Measurements from ENCODE around the gene XPNPEP2. TPM values are rescaled to one million over a fixed set of nuclear protein-coding genes. Genes with fewer than 3 reads are reported as not detected.

Gene XPNPEP2
- total and polyA plus RNA-seq, 9 of the 15 experiments (the other 6 are each of a cell fraction or from before 2014, with no cell fraction given), result 0.03 to 0.19 (median 0.09) TPM; not detected in 5

GRCh38 chrX:129771266-129771995 is 32.7 kb downstream of the XPNPEP2 start:
- H3K9ac ChIP-seq (ENCODE audit: insufficient read depth in 1 of 2, low read depth in 2 of 2, low read length in 2 of 2), result no peak overlapping the region
- no peak for ATAC-seq
- no peaks in the 10 kb centered on the region for H3K79me2 ChIP-seq (ENCODE audit: control insufficient read depth, insufficient read depth, low read length)
- H3K4me2 ChIP-seq (ENCODE audit: insufficient read depth, low read length), result no peak overlapping the region
- peak overlapping the region; percentile 56; the same call in 1 of the 2 replicates for H2AFZ ChIP-seq (ENCODE audit: low read depth, low read length)
- no peaks in the 10 kb centered on the region for H3K27me3 ChIP-seq (ENCODE audit: control insufficient read depth in 2 of 2, insufficient read depth in 2 of 2, low read length in 2 of 2)
- no TSS peak for BruUV-seq (replicated peaks)
- in situ Hi-C loops (cut with MboI), result no loop called here
- ChIA-PET POLR2A (interaction anchor here (0.5 to 1.2 kb wide), 4 partner anchors 9 to 357 kb away, joined by 3 to 4 read pairs (median 3); no protein-coding TSS in a partner anchor), CTCF (ENCODE audit: low intra/inter-chr PET ratio) (no interaction called here)
- no peaks in the 10 kb centered on the region for H3K9me1 ChIP-seq (ENCODE audit: control insufficient read depth, insufficient read depth, low read length)
- no peak for DNase-seq (ENCODE audit: extremely low read depth in 1 of 4, low spot score in 3 of 4)
- no peaks in the 10 kb centered on the region for H3K36me3 ChIP-seq (ENCODE audit: control insufficient read depth, insufficient read depth, low read length)
- intact Hi-C loops (cut with micrococcal nuclease), result no loop called here
- no peaks in the 10 kb centered on the region for H4K20me1 ChIP-seq (replicated peaks; ENCODE audit: control insufficient read depth, insufficient read depth, low read length)
- FAIRE-seq, result no peak
- H3K4me3 ChIP-seq, result no peak overlapping the region
- H3K9me3 ChIP-seq (replicated peaks; ENCODE audit: control insufficient read depth, insufficient read depth, low read depth, low read length), result no peaks in the 10 kb centered on the region
- H3K4me1 ChIP-seq (replicated peaks in 1 of 2; ENCODE audit: control insufficient read depth in 2 of 2, insufficient read depth in 2 of 2, low read length in 2 of 2), result no peaks in the 10 kb centered on the region; a peak in 1 of 5 replicates
- WGBS (ENCODE audit: insufficient coverage, low coverage, missing lambda C conversion rate), result 60% methylated on average over 12 of the region's 14 CpGs
- TF ChIP-seq GABPB1 (CRISPR knock-in tag; IDR thresholded peaks at IDR 0.05), result no peak
- no peak for TF ChIP-seq GTF2A2 (tag; IDR thresholded peaks at IDR 0.05)
- TF ChIP-seq ILF3 (IDR thresholded peaks at IDR 0.05; ENCODE audit: borderline replicate concordance), result no peak
- no peak for TF ChIP-seq ARHGAP35 (IDR thresholded peaks at IDR 0.05; ENCODE audit: partially characterized antibody)
- no peak for TF ChIP-seq RAD51 (IDR thresholded peaks at IDR 0.05; ENCODE audit: borderline replicate concordance, low read depth)
- no peak for TF ChIP-seq RBM25 (IDR thresholded peaks at IDR 0.05; ENCODE audit: low read depth, low read length, severe bottlenecking)
- TF ChIP-seq POU5F1 (IDR thresholded peaks at IDR 0.05; ENCODE audit: borderline replicate concordance, low read depth, low read length, partially characterized antibody), result no peak
- no peak for TF ChIP-seq RBM39 (optimal IDR thresholded peaks at IDR 0.05; ENCODE audit: low read depth, low read length)
- TF ChIP-seq POLR2H (tag; IDR thresholded peaks at IDR 0.05; ENCODE audit: low read depth), result no peak
- no peak for TF ChIP-seq HMGXB4 (CRISPR knock-in tag; IDR thresholded peaks at IDR 0.05)
- no peak for TF ChIP-seq BCOR (IDR thresholded peaks at IDR 0.05)
- TF ChIP-seq EHMT2 (IDR thresholded peaks at IDR 0.05), result no peak
- TF ChIP-seq ZNF511 (CRISPR knock-in tag; IDR thresholded peaks at IDR 0.05), result no peak
- TF ChIP-seq PHF8 (IDR thresholded peaks at IDR 0.05; ENCODE audit: borderline replicate concordance, low read length), result no peak
- no peak for TF ChIP-seq SMARCA5 (IDR thresholded peaks at IDR 0.05)
- no peak for TF ChIP-seq CSDE1 (IDR thresholded peaks at IDR 0.05)
- no peak for TF ChIP-seq CCNT2 (IDR thresholded peaks at IDR 0.05; ENCODE audit: borderline replicate concordance, extremely low read depth, insufficient read length, low read depth, low read length)
- no peak for TF ChIP-seq TARDBP (IDR thresholded peaks at IDR 0.05)
- H3K27ac ChIP-seq (ENCODE audit: extremely low read depth, low read depth, low read length), result no peak overlapping the region

Data from K562 (cell line).